Smooth muscle cell (in vitro differentiated cells): ENCODE measurements around the gene SST. TPM values are rescaled to one million over a fixed set of nuclear protein-coding genes. Genes with fewer than 3 reads are reported as not detected.

ENCODE experiments used
- DNase-seq: peaks from one replicate; lab custom pipeline; 2025; ENCODE audit not compliant: unreplicated experiment; lab: John Stamatoyannopoulos, UW
- H2AFZ ChIP-seq: fragments of 200-600 bp; sonication (generic); 2 replicates; pipeline ENCODE4 v1.6.0; 2016; ENCODE audit warnings: antibody characterized with exemption, low read depth, mild to moderate bottlenecking
- H3F3A ChIP-seq: fragments of 200-600 bp; sonication (generic); 2 replicates; pipeline ENCODE4 v1.6.0; 2017; ENCODE audit warnings: antibody characterized with exemption, low read depth
- H3K27ac ChIP-seq: fragments of 200-600 bp; sonication (generic); 2 replicates; pipeline ENCODE4 v1.5.1; 2016; ENCODE audit warnings: low read depth, mild to moderate bottlenecking
- H3K27me3 ChIP-seq: fragments of 200-600 bp; sonication (generic); 2 replicates; pipeline ENCODE4 v1.6.1; 2016; ENCODE audit warnings: low read depth, mild to moderate bottlenecking
- H3K36me3 ChIP-seq: fragments of 200-600 bp; sonication (generic); 2 replicates; pipeline ENCODE4 v1.5.1; 2016; ENCODE audit warnings: low read depth
- H3K4me1 ChIP-seq: fragments of 200-600 bp; sonication (generic); 2 replicates; pipeline ENCODE4 v1.5.1; 2016; ENCODE audit warnings: low read depth
- H3K4me2 ChIP-seq: fragments of 200-600 bp; sonication (generic); 2 replicates; pipeline ENCODE4 v1.6.0; 2016; ENCODE audit warnings: mild to moderate bottlenecking
- H3K4me3 ChIP-seq: fragments of 200-600 bp; sonication (generic); 2 replicates; pipeline ENCODE4 v1.5.1; 2016; ENCODE audit warnings: mild to moderate bottlenecking
- H3K79me2 ChIP-seq: fragments of 200-600 bp; sonication (generic); 2 replicates; pipeline ENCODE4 v1.6.0; 2016; ENCODE audit warnings: low read depth, mild to moderate bottlenecking
- H3K9ac ChIP-seq: fragments of 200-600 bp; sonication (generic); 2 replicates; pipeline ENCODE4 v1.6.0; 2016; ENCODE audit warnings: low read depth
- H3K9me3 ChIP-seq: fragments of 200-600 bp; sonication (generic); replicated peaks from 2 replicates; pipeline ENCODE4 v1.5.1; 2016; ENCODE audit warnings: low read depth
- H4K20me1 ChIP-seq: fragments of 200-600 bp; sonication (generic); 2 replicates; pipeline ENCODE4 v1.6.0; 2016; ENCODE audit warnings: low read depth
- CTCF ChIP-seq: fragments of 200-600 bp; sonication (generic); IDR thresholded peaks from 2 replicates; pipeline ENCODE4 v1.5.1; 2017; ENCODE audit warnings: borderline replicate concordance, mild to moderate bottlenecking, antibody characterized with exemption; ENCODE audit not compliant: insufficient read depth, poor library complexity, severe bottlenecking
- WGBS: methylation state at CpG from one replicate; pipeline ENCODE4 v1.1.7; 2016; ENCODE audit warnings: low lambda C conversion rate; 5-methylcytosine and 5-hydroxymethylcytosine counted together
- polyA plus RNA-seq: library from polyadenylated mRNA; unstranded; fragments of >200 nt; fragmentation: Nextera tagmentation; extraction: Ambion mirVana; gene quantifications from 2 replicates; pipeline ENCODE4 v1.2.1, GENCODE V29; 2016
- total RNA-seq: library from RNA; depleted of rRNA; stranded (reverse); fragments of >200 nt; gene quantifications from 2 replicates; pipeline ENCODE4 v1.2.3, GENCODE V29; 2014

The SST gene
- total and polyA plus RNA-seq, 2 experiments from 2014 or later = not detected

GRCh38 chr3:187636528-187636927, 33.7 kb downstream of the SST start:
- no peaks in the 10 kb centered on the region for H3K9me3 ChIP-seq
- H4K20me1 ChIP-seq = no peaks in the 10 kb centered on the region
- TF ChIP-seq CTCF = no peak
- no peak overlapping the region for H2AFZ ChIP-seq
- no peak for DNase-seq
- no peaks in the 10 kb centered on the region for H3F3A ChIP-seq
- H3K36me3 ChIP-seq = no peaks in the 10 kb centered on the region
- no peaks in the 10 kb centered on the region for H3K27me3 ChIP-seq
- no peak overlapping the region for H3K27ac ChIP-seq
- no peaks in the 10 kb centered on the region for H3K4me1 ChIP-seq
- no peak overlapping the region for H3K4me2 ChIP-seq
- H3K4me3 ChIP-seq = no peak overlapping the region
- H3K9ac ChIP-seq = no peak overlapping the region
- no peaks in the 10 kb centered on the region for H3K79me2 ChIP-seq

GRCh38 chr3:187630404-187630803, 39.8 kb downstream of the SST start:
- no peaks in the 10 kb centered on the region for H3K36me3 ChIP-seq
- no peaks in the 10 kb centered on the region for H3K9me3 ChIP-seq
- no peak overlapping the region for H3K9ac ChIP-seq
- TF ChIP-seq CTCF = no peak
- H3K27ac ChIP-seq = no peak overlapping the region
- H2AFZ ChIP-seq = no peak overlapping the region
- H3K27me3 ChIP-seq = no peaks in the 10 kb centered on the region
- no peaks in the 10 kb centered on the region for H3F3A ChIP-seq
- no peak for DNase-seq
- WGBS = 83% methylated on average over 3 of the region's 3 CpGs
- no peak overlapping the region for H3K4me3 ChIP-seq
- H4K20me1 ChIP-seq = no peaks in the 10 kb centered on the region
- peaks cover 10% of the 10 kb centered on the region for H3K4me1 ChIP-seq
- H3K79me2 ChIP-seq = no peaks in the 10 kb centered on the region
- no peak overlapping the region for H3K4me2 ChIP-seq

- no peaks in the 10 kb centered on the region for H4K20me1 ChIP-seq
- WGBS = 73% methylated on average over 4 of the region's 4 CpGs
- H3K9me3 ChIP-seq = no peaks in the 10 kb centered on the region
- peaks cover 10% of the 10 kb centered on the region for H3K4me1 ChIP-seq
- no peaks in the 10 kb centered on the region for H3K36me3 ChIP-seq
- H3K9ac ChIP-seq = no peak overlapping the region
- H3F3A ChIP-seq = no peaks in the 10 kb centered on the region
- no peak overlapping the region for H3K4me3 ChIP-seq
- H2AFZ ChIP-seq = no peak overlapping the region
- no peaks in the 10 kb centered on the region for H3K27me3 ChIP-seq
- no peak overlapping the region for H3K27ac ChIP-seq
- H3K4me2 ChIP-seq = no peak overlapping the region
- no peak for DNase-seq
- no peaks in the 10 kb centered on the region for H3K79me2 ChIP-seq
- TF ChIP-seq CTCF = no peak
Observed at GRCh38 chr3:187629711-187630110, 40.5 kb downstream of the SST start.

GRCh38 chr3:187628169-187628568, 42.0 kb downstream of the SST start:
- H3F3A ChIP-seq = no peaks in the 10 kb centered on the region
- H3K27me3 ChIP-seq = peaks cover 4% of the 10 kb centered on the region
- peaks cover 13% of the 10 kb centered on the region for H3K4me1 ChIP-seq
- TF ChIP-seq CTCF = no peak
- H3K27ac ChIP-seq = no peak overlapping the region
- no peak overlapping the region for H3K9ac ChIP-seq
- H3K4me2 ChIP-seq = no peak overlapping the region
- H3K36me3 ChIP-seq = no peaks in the 10 kb centered on the region
- H3K4me3 ChIP-seq = no peak overlapping the region
- no peaks in the 10 kb centered on the region for H3K9me3 ChIP-seq
- no peaks in the 10 kb centered on the region for H4K20me1 ChIP-seq
- 5% methylated on average over 3 of the region's 3 CpGs for WGBS
- H3K79me2 ChIP-seq = no peaks in the 10 kb centered on the region
- no peak overlapping the region for H2AFZ ChIP-seq
- no peak for DNase-seq
